ENCODE results near the gene USP31.

GRCh38 chr16:23103603-23104002 lies 45.6 kb downstream of the USP31 start:
- TF ChIP-seq, protein P1, sequence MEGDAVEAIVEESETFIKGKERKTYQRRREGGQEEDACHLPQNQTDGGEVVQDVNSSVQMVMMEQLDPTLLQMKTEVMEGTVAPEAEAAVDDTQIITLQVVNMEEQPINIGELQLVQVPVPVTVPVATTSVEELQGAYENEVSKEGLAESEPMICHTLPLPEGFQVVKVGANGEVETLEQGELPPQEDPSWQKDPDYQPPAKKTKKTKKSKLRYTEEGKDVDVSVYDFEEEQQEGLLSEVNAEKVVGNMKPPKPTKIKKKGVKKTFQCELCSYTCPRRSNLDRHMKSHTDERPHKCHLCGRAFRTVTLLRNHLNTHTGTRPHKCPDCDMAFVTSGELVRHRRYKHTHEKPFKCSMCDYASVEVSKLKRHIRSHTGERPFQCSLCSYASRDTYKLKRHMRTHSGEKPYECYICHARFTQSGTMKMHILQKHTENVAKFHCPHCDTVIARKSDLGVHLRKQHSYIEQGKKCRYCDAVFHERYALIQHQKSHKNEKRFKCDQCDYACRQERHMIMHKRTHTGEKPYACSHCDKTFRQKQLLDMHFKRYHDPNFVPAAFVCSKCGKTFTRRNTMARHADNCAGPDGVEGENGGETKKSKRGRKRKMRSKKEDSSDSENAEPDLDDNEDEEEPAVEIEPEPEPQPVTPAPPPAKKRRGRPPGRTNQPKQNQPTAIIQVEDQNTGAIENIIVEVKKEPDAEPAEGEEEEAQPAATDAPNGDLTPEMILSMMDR (IDR thresholded peaks at IDR 0.05; ENCODE audit: control extremely low read depth in 1 of 3, insufficient read depth in 1 of 3, low read depth in 1 of 3, low read length in 3 of 3): no peak
- TF ChIP-seq TBP (IDR thresholded peaks at IDR 0.05; ENCODE audit: low read depth, low read length) (no peak), EZH2 (IDR thresholded peaks at IDR 0.05; ENCODE audit: low read depth, low read length, severe bottlenecking) (no peak), SP1 (IDR thresholded peaks at IDR 0.05; ENCODE audit: low read depth, low read length) (no peak), PHF8 (conservative IDR thresholded peaks at IDR 0.05; ENCODE audit: low read depth, low read length) (no peak), MAX (IDR thresholded peaks at IDR 0.05) (no peak), POLR2A (IDR thresholded peaks at IDR 0.05; ENCODE audit: control extremely low read depth in 1 of 2, low read depth in 2 of 2, low read length in 2 of 2) (no peak), TAF1 (IDR thresholded peaks at IDR 0.05; ENCODE audit: low read depth, low read length) (no peak), GABPA (IDR thresholded peaks at IDR 0.05; ENCODE audit: borderline replicate concordance, insufficient read depth, low read length) (no peak), FOSL1 (IDR thresholded peaks at IDR 0.05; ENCODE audit: insufficient read depth, low read depth, low read length) (no peak)
